ENCODE data around the gene RAB27A.

DNA sequence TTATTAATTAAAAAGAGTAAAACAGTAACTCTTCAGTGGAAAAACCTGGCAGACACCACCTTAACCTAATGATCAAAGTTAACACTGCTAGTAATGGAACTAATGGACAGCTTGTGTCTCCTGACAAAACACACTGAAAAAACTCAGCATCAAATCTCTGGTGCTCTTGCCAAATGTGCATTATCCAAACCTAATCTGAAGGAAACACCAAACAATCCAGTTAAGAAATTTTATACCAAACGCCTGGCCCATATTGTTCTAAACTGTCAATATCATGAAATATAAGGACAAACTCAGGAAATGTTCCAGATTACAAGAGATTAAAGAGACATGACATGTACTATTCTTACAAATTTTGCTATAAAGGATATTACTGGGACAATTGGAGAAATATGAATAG, 103.3 kb downstream of the RAB27A start:
- TF ChIP-seq, protein P1, sequence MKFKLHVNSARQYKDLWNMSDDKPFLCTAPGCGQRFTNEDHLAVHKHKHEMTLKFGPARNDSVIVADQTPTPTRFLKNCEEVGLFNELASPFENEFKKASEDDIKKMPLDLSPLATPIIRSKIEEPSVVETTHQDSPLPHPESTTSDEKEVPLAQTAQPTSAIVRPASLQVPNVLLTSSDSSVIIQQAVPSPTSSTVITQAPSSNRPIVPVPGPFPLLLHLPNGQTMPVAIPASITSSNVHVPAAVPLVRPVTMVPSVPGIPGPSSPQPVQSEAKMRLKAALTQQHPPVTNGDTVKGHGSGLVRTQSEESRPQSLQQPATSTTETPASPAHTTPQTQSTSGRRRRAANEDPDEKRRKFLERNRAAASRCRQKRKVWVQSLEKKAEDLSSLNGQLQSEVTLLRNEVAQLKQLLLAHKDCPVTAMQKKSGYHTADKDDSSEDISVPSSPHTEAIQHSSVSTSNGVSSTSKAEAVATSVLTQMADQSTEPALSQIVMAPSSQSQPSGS (CRISPR knock-in tag; IDR thresholded peaks at IDR 0.05) = no peak
- TF ChIP-seq RBBP5 (IDR thresholded peaks at IDR 0.05; ENCODE audit: borderline replicate concordance, insufficient read depth, low read length, poor library complexity, severe bottlenecking) = no peak
- no peak for TF ChIP-seq ETV5 (CRISPR knock-in tag; IDR thresholded peaks at IDR 0.05; ENCODE audit: low read depth)
- no peak for TF ChIP-seq FOXK2 (conservative IDR thresholded peaks at IDR 0.05 in 1 of 2, IDR thresholded peaks at IDR 0.05 in 1 of 2; ENCODE audit: low read depth in 2 of 2)
- TF ChIP-seq, protein P2, sequence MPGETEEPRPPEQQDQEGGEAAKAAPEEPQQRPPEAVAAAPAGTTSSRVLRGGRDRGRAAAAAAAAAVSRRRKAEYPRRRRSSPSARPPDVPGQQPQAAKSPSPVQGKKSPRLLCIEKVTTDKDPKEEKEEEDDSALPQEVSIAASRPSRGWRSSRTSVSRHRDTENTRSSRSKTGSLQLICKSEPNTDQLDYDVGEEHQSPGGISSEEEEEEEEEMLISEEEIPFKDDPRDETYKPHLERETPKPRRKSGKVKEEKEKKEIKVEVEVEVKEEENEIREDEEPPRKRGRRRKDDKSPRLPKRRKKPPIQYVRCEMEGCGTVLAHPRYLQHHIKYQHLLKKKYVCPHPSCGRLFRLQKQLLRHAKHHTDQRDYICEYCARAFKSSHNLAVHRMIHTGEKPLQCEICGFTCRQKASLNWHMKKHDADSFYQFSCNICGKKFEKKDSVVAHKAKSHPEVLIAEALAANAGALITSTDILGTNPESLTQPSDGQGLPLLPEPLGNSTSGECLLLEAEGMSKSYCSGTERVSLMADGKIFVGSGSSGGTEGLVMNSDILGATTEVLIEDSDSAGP (CRISPR knock-in tag; IDR thresholded peaks at IDR 0.05) = no peak
- TF ChIP-seq, protein P3, sequence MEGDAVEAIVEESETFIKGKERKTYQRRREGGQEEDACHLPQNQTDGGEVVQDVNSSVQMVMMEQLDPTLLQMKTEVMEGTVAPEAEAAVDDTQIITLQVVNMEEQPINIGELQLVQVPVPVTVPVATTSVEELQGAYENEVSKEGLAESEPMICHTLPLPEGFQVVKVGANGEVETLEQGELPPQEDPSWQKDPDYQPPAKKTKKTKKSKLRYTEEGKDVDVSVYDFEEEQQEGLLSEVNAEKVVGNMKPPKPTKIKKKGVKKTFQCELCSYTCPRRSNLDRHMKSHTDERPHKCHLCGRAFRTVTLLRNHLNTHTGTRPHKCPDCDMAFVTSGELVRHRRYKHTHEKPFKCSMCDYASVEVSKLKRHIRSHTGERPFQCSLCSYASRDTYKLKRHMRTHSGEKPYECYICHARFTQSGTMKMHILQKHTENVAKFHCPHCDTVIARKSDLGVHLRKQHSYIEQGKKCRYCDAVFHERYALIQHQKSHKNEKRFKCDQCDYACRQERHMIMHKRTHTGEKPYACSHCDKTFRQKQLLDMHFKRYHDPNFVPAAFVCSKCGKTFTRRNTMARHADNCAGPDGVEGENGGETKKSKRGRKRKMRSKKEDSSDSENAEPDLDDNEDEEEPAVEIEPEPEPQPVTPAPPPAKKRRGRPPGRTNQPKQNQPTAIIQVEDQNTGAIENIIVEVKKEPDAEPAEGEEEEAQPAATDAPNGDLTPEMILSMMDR (IDR thresholded peaks at IDR 0.05 in 2 of 3, conservative IDR thresholded peaks at IDR 0.05 in 1 of 3; ENCODE audit: insufficient read depth in 2 of 3, low read depth in 1 of 3, low read length in 3 of 3) = no peak
- no peak for TF ChIP-seq ZNF23 (CRISPR knock-in tag; IDR thresholded peaks at IDR 0.05)
- TF ChIP-seq MYC (IDR thresholded peaks at IDR 0.05; ENCODE audit: low read depth, low read length) = no peak
- no peak for TF ChIP-seq MYC (CRISPR knock-in tag; IDR thresholded peaks at IDR 0.05; ENCODE audit: borderline replicate concordance, low read depth)
- no peak for TF ChIP-seq ZNF274 (IDR thresholded peaks at IDR 0.05; ENCODE audit: borderline replicate concordance, low read depth, low read length)
- no peak for TF ChIP-seq BACH1 (tag; IDR thresholded peaks at IDR 0.05)
- no peak for TF ChIP-seq SAFB (IDR thresholded peaks at IDR 0.05; ENCODE audit: borderline replicate concordance, low read depth, low read length)
- TF ChIP-seq GABPB2 (CRISPR knock-in tag; conservative IDR thresholded peaks at IDR 0.05) = no peak
- no peak for TF ChIP-seq MTA3 (IDR thresholded peaks at IDR 0.05; ENCODE audit: borderline replicate concordance)
- no peak for TF ChIP-seq EZH2 (IDR thresholded peaks at IDR 0.05; ENCODE audit: borderline replicate concordance, low read depth, low read length)
